HFF-Myc (cell line): ENCODE measurements around the gene ILDR1.

Source experiments
- DNase-seq: peaks from one replicate; pipeline ENCODE4 v3.0.0-alpha.2; 2011; ENCODE audit warnings: low read depth; ENCODE audit errors: extremely low read depth
- H3K4me3 ChIP-seq: replicated peaks from 2 replicates; pipeline ENCODE4 v1.5.1; 2011; ENCODE audit warnings: low read depth, mild to moderate bottlenecking, control low read depth, low read length
- TF ChIP-seq, protein P1 (sequence below): IDR thresholded peaks from 2 replicates; pipeline ENCODE4 v1.5.1; 2012; ENCODE audit warnings: mild to moderate bottlenecking, low read depth, low read length, control low read depth; ENCODE audit errors: missing control alignments

Gene ILDR1

DNA sequence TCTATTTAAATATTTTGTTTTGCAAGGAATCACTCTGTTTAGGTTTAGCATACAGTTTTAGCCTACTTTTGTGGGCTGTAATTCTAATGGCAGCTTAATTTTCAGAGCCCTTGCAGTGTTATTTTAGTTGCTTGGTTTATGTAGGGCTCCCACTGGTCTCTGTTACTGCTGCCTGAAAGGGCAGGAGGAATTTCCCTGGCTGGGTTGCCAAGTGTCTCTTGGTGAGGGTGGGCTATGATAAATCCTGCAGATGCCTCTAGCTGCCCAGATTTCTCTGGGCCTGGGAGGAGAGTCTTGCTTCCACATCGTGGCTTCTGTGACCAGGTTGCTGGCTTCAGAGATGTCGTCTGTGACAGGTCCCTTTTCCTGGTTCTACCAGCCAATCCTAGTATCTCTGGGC, 36.2 kb downstream of the ILDR1 start:
- no peak for DNase-seq
- TF ChIP-seq, protein P1, sequence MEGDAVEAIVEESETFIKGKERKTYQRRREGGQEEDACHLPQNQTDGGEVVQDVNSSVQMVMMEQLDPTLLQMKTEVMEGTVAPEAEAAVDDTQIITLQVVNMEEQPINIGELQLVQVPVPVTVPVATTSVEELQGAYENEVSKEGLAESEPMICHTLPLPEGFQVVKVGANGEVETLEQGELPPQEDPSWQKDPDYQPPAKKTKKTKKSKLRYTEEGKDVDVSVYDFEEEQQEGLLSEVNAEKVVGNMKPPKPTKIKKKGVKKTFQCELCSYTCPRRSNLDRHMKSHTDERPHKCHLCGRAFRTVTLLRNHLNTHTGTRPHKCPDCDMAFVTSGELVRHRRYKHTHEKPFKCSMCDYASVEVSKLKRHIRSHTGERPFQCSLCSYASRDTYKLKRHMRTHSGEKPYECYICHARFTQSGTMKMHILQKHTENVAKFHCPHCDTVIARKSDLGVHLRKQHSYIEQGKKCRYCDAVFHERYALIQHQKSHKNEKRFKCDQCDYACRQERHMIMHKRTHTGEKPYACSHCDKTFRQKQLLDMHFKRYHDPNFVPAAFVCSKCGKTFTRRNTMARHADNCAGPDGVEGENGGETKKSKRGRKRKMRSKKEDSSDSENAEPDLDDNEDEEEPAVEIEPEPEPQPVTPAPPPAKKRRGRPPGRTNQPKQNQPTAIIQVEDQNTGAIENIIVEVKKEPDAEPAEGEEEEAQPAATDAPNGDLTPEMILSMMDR, result no peak
- no peak overlapping the region for H3K4me3 ChIP-seq

DNA sequence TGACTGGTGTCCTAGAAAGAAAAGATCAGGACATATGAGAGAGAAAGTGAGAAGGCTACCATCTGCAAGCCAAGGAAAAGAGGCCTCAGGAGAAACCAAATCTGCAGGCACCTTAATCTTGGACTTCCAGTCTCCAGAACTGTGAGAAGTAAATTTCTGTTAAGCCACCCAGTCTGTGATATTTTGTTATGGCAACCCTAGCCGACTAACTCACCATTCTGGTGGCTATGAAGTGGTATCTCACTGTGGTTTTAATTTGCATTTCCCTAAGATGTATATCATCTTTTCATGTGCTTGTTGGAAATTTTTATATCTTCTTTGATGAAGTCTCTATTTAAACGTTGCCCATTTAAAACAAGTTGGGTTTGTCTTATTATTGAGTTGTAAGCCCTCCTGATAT, 40.6 kb downstream of the ILDR1 start:
- no peak overlapping the region for H3K4me3 ChIP-seq
- no peak for DNase-seq
- TF ChIP-seq, protein P1, result no peak

DNA sequence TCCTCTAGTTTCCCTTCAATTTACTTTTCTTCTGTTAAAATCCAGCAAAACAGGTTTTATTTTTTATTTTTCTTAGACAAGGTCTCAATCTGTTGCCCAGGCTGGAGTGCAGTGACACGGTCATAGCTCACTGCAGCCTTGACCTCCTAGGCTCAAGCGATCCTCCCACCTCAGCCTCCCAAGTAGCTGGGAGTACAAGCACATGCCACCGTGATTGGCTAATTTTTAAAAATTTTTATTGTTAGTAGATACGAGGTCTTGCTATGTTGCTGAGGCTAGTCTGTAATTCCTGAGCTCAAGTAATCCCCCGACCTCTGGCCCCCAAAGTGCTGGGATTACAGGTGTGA, 41.6 kb downstream of the ILDR1 start:
- TF ChIP-seq, protein P1, result no peak
- DNase-seq, result no peak
- no peak overlapping the region for H3K4me3 ChIP-seq

DNA sequence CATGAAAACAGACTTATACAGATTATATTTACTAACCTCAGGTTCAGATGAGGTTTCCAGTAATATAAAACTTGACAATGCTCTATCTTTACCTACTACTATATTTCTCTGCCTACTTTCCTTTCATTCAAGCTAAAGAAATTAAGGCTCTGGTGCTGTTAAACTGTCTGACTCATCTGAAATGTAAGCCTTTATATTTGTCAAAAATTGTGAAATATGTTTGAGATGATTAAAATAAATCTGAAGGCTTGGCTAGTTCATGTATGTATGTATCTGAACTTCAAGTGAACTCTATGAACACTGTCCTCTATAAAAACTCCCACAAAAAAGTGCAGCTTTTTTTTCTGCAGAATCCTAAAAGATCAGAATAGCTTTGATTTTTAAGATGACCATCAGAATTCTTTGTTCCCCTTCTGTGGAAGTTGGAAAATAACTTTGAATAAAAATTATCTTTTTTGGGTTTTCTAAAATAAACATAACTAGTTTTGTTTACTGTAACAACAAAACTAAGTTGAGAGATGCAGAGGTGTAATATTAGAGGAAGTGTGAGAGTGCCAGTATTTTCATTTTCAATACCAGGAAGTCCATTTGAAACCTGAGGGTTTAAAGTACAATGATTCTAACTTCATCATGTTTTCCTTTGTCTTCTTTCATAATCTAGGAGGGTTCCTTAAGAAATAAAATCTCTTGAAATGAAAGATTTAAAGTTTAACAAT, 42.2 kb downstream of the ILDR1 start:
- TF ChIP-seq, protein P1, result no peak
- no peak overlapping the region for H3K4me3 ChIP-seq
- no peak for DNase-seq

DNA sequence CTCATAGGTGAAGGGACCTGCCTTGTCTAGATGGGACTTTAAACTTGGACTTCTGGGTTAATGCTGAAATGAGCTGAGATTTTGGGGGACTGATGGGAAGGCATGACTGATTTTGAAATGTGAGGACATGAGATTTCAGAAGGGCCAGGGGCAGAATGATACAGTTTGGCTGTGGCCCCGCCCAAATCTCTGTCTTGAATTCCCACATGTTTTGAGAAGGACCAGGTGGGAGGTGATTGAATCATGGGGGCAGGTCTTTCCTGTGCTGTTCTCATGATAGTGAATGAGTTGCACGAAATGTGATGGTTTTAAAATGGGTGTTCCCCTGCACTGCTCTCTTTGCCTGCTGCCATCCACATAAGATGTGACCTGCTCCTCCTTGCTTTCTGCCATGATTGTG, 42.8 kb downstream of the ILDR1 start:
- H3K4me3 ChIP-seq, result no peak overlapping the region
- no peak for DNase-seq
- TF ChIP-seq, protein P1, result no peak

DNA sequence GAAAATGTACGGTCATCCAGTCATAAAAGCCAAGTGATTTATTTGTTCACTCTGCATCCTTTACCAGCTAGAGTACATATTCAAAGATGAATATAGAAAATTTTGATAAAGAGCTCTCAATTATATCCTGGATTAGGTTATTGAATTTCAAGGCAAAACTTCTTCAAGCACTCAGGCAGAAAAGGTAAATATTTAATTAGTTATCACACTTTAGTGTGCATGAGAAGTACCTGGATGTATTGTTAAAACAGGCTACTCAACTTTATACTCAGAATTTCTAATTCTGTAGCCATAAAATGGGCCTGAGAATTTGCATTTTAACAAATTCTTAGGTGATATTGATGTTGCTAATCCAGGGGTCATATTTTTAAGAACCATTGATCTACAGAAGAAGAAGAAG, 45.3 kb downstream of the ILDR1 start:
- no peak for DNase-seq
- no peak overlapping the region for H3K4me3 ChIP-seq
- TF ChIP-seq, protein P1, result no peak

DNA sequence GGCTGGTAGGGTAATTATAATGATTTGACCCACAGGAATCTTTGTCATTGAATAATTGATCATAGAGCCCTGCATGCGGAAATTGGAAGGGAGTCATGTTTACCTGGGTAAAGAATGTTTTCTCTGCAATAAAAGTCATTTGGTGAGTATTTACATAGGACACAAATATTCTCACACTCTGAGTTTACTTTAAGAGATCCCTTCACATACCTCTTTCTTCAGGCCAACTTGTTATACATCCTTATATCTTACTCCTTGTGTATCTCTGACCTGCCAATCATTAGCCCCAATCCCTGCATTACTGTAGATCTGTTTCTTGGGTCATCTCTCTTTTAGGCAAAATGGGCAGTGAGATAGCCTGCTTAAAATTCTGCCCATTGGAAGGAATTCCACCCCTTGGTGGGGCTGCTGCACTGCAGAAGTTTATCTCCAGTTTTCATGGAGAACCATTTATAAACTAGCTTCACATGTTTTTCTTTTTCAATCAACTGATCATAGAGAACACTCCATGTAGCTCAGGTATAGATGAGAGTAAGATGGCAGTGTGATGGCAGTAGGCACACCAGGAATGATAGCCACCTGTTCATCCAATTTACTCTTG, 46.2 kb downstream of the ILDR1 start:
- H3K4me3 ChIP-seq, result no peak overlapping the region
- TF ChIP-seq, protein P1, result no peak
- no peak for DNase-seq
